ENCODE results near the gene SPATS2L.

Gene SPATS2L

GRCh38 chr2:200411831-200412230 is 105.3 kb downstream of the SPATS2L start:
- no peak for DNase-seq (ENCODE audit: low read depth)

- no peak for DNase-seq (ENCODE audit: low read depth)
Measured at GRCh38 chr2:200414367-200414766, 107.9 kb downstream of the SPATS2L start.

GRCh38 chr2:200415455-200415854 is 109.0 kb downstream of the SPATS2L start:
- DNase-seq (ENCODE audit: low read depth) = no peak

GRCh38 chr2:200416878-200417277 is 110.4 kb downstream of the SPATS2L start:
- no peak for DNase-seq (ENCODE audit: low read depth)

- DNase-seq (ENCODE audit: low read depth) = no peak
Measured at GRCh38 chr2:200417366-200417765, 110.9 kb downstream of the SPATS2L start.

- no peak for DNase-seq (ENCODE audit: low read depth)
Measured at GRCh38 chr2:200418399-200418798, 111.9 kb downstream of the SPATS2L start.

GRCh38 chr2:200419325-200419724 is 112.8 kb downstream of the SPATS2L start:
- DNase-seq (ENCODE audit: low read depth) = no peak

GRCh38 chr2:200421270-200421669 is 114.8 kb downstream of the SPATS2L start:
- no peak for DNase-seq (ENCODE audit: low read depth)

- no peak for DNase-seq (ENCODE audit: low read depth)
Measured at GRCh38 chr2:200422071-200422470, 115.6 kb downstream of the SPATS2L start.

- no peak for DNase-seq (ENCODE audit: low read depth)
Measured at GRCh38 chr2:200422532-200423261, 116.2 kb downstream of the SPATS2L start.

- DNase-seq (ENCODE audit: low read depth) = no peak
Measured at GRCh38 chr2:200423541-200423940, 117.0 kb downstream of the SPATS2L start.

GRCh38 chr2:200425026-200425821 is 118.7 kb downstream of the SPATS2L start:
- no peak for DNase-seq (ENCODE audit: low read depth)

GRCh38 chr2:200426754-200427153 is 120.3 kb downstream of the SPATS2L start:
- DNase-seq (ENCODE audit: low read depth) = no peak

GRCh38 chr2:200428961-200429665 is 122.6 kb downstream of the SPATS2L start:
- DNase-seq (ENCODE audit: low read depth) = no peak

GRCh38 chr2:200430017-200430416 is 123.5 kb downstream of the SPATS2L start:
- no peak for DNase-seq (ENCODE audit: low read depth)

GRCh38 chr2:200431996-200432705 is 125.7 kb downstream of the SPATS2L start:
- no peak for DNase-seq (ENCODE audit: low read depth)

- peak; percentile 39 for DNase-seq (ENCODE audit: low read depth)
Measured at GRCh38 chr2:200435379-200435778, 128.9 kb downstream of the SPATS2L start.

GRCh38 chr2:200438251-200438650 is 131.8 kb downstream of the SPATS2L start:
- no peak for DNase-seq (ENCODE audit: low read depth)

- no peak for DNase-seq (ENCODE audit: low read depth)
Measured at GRCh38 chr2:200438846-200439245, 132.4 kb downstream of the SPATS2L start.

- DNase-seq (ENCODE audit: low read depth) = no peak
Measured at GRCh38 chr2:200439981-200440380, 133.5 kb downstream of the SPATS2L start.

- peak; percentile 31 for DNase-seq (ENCODE audit: low read depth)
Measured at GRCh38 chr2:200442471-200442870, 136.0 kb downstream of the SPATS2L start.

- no peak for DNase-seq (ENCODE audit: low read depth)
Measured at GRCh38 chr2:200443376-200443775, 136.9 kb downstream of the SPATS2L start.

Data from HS-5 (cell line).